ENCODE measurements around the gene FAM156A. TPM values are rescaled to one million over a fixed set of nuclear protein-coding genes. Genes with fewer than 3 reads are reported as not detected.
"Not testable (repeated sequence)": the region's sequence is repeated elsewhere in the genome, so short reads cannot be mapped to it uniquely, and the experiment has no call there.

Gene FAM156A
- 34.0 TPM for total RNA-seq

- not testable (repeated sequence) for DNase-seq (ENCODE audit: low spot score)
Measured at GRCh38 chrX:52958113-52958959, at the start of gene FAM156A. FAM156A (minus strand) TSS chrX:52958518; CDS start chrX:52948588, 9,930 bp downstream.

GRCh38 chrX:53005327-53005726, 47.0 kb upstream of the FAM156A start:
- DNase-seq (ENCODE audit: low spot score), result no peak

GRCh38 chrX:53004811-53005210, 46.5 kb upstream of the FAM156A start:
- no peak for DNase-seq (ENCODE audit: low spot score)

GRCh38 chrX:53004038-53004437, 45.7 kb upstream of the FAM156A start:
- no peak for DNase-seq (ENCODE audit: low spot score)

- DNase-seq (ENCODE audit: low spot score), result no peak
Measured at GRCh38 chrX:53003111-53003510, 44.8 kb upstream of the FAM156A start.

- DNase-seq (ENCODE audit: low spot score), result no peak
Measured at GRCh38 chrX:53001958-53002357, 43.6 kb upstream of the FAM156A start.

- DNase-seq (ENCODE audit: low spot score), result no peak
Measured at GRCh38 chrX:53000447-53001135, 42.3 kb upstream of the FAM156A start.

- DNase-seq (ENCODE audit: low spot score), result no peak
Measured at GRCh38 chrX:52995987-52996331, 37.6 kb upstream of the FAM156A start.

- peak; percentile 95 for DNase-seq (ENCODE audit: low spot score)
Measured at GRCh38 chrX:52995135-52995986, 37.0 kb upstream of the FAM156A start.

GRCh38 chrX:52990848-52991247, 32.5 kb upstream of the FAM156A start:
- DNase-seq (ENCODE audit: low spot score), result no peak

- not testable (repeated sequence) for DNase-seq (ENCODE audit: low spot score)
Measured at GRCh38 chrX:52990011-52990631, 31.8 kb upstream of the FAM156A start.

- DNase-seq (ENCODE audit: low spot score), result no peak
Measured at GRCh38 chrX:52988985-52989917, 30.9 kb upstream of the FAM156A start.

- peak; percentile 29 for DNase-seq (ENCODE audit: low spot score)
Measured at GRCh38 chrX:52983321-52984000, 25.1 kb upstream of the FAM156A start.

GRCh38 chrX:52979993-52980392, 21.7 kb upstream of the FAM156A start:
- peak; percentile 13 for DNase-seq (ENCODE audit: low spot score)

- peak; percentile 18 for DNase-seq (ENCODE audit: low spot score)
Measured at GRCh38 chrX:52979568-52979967, 21.2 kb upstream of the FAM156A start.

GRCh38 chrX:52977953-52978352, 19.6 kb upstream of the FAM156A start:
- no peak for DNase-seq (ENCODE audit: low spot score)

GRCh38 chrX:52975576-52975975, 17.3 kb upstream of the FAM156A start:
- DNase-seq (ENCODE audit: low spot score), result peak; percentile 44

- DNase-seq (ENCODE audit: low spot score), result peak; percentile 46
Measured at GRCh38 chrX:52974336-52974992, 16.1 kb upstream of the FAM156A start.

GRCh38 chrX:52967922-52968321, 9.6 kb upstream of the FAM156A start:
- not testable (repeated sequence) for DNase-seq (ENCODE audit: low spot score)
